ENCODE data around the gene RPS29.

Gene RPS29

DNA sequence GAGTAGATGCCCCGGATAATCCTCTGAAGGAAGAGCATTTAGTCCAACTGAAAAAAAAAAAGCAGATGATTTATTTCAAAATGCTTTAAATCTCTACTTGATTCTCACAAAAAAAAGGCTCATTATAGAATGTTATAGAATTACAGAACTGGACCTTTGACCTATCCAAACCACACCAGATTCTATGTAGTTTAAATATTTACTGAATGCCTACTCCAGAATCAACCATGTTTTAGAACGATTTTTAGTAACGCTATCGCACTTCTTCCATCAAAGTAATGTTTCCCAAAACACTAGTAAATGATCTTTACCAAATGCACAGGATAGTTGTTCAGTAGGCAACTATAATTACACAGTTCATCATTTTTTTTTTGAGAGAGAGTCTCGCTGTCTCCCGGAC is 2.6 kb downstream of the RPS29 start:
- Histone ChIP-seq H3K4me1 (ENCODE audit: insufficient read depth, low read length) (peaks cover 16% of the 10 kb centered on the region; the same call in 1 of the 2 replicates), H3K9ac (ENCODE audit: low read depth, low read length) (peak overlapping the region; percentile 98), H3K9me3 (ENCODE audit: control insufficient read depth, insufficient read depth, low read length) (no peaks in the 10 kb centered on the region), H3K36me3 (ENCODE audit: insufficient read depth, low read length) (peaks cover 23% of the 10 kb centered on the region)

DNA sequence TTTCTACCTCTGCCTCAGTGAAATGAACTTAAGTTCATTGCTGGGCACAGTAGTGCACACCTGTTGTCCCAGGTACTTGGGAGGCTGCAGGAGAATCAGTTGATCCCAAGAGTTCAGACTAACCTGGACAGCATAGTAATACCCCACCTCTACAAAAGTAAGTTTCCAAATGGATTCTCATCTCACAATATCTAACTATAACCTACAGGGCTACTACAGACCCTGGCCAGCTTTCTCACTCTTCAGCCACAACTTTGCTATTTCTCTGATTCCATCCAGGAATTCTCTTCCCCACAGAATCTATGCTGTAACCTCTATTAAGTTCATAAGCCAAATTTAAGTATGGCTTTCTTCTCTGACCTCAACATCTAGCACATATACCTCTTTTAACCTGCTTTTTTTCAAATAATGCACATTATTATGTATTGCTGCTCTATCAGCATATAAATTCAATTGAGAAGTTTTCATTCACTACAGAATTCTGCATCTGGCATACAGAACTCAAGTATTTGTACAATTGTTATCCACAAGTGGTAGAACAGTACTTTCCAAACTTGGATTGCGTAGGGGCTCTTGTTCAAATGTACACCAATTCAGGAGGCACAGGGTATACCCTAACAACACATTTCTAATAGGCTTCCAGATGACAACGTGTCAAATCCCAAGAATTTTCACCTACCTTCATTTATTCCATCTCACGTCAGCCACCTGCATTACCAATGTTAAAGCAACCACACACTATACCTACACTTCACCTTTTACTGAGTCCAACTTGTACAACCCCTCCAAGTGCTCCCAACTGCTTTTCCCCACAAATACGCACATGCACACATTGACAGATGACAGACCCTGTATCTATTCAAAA is 3.8 kb downstream of the RPS29 start:
- peaks cover 28% of the 10 kb centered on the region for H3K36me3 ChIP-seq (ENCODE audit: insufficient read depth, low read length)
- H3K9me3 ChIP-seq (ENCODE audit: control insufficient read depth, insufficient read depth, low read length) = no peaks in the 10 kb centered on the region
- no peak overlapping the region for H3K9ac ChIP-seq (ENCODE audit: low read depth, low read length)
- H3K4me1 ChIP-seq (ENCODE audit: insufficient read depth, low read length) = peaks cover 16% of the 10 kb centered on the region; the same call in 1 of the 2 replicates

DNA sequence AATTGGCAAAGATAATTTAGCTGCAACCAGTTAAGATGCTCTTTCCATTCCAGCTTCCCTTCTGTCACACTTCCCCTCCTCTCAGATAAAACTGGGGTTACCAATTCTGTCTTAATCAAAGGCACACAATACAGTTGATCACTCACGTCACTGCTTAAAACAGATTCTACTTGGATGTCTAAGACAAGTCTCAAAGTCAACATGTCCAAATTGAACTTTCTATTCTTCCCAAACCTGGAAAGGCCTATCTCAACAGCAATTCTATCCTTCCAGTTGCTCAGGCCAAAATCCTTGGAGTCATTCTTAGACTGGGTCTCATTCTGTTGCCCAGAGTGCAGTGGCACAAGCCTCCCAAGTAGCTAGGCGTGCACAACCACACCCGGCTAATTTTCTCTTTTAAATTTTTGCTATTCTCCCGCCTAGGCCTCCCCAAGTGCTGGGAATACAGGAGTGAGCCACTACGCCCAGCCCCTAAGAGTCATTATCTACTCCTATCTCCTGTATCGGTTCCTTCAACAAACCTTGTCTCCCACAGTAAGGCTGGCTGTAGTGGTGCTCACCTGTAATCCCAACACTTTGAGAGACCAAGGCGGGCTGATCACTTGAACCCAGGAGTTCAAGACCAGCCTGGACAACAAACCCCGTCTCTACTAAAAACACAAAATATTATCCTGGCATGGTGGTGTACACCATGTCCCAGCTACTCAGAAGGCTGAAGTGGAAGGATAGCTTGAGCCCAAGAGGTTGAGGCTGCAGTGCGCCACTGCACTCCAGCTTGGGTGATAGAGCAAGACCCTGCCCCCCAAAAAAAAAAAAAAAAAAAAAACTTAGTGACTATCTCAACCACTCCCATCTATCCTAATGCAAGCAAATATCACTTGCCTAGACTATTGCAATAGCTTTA is 4.7 kb downstream of the RPS29 start:
- no peaks in the 10 kb centered on the region for H3K9me3 ChIP-seq (ENCODE audit: control insufficient read depth, insufficient read depth, low read length)
- H3K4me1 ChIP-seq (ENCODE audit: insufficient read depth, low read length) = peaks cover 16% of the 10 kb centered on the region; the same call in 1 of the 2 replicates
- no peak overlapping the region for H3K9ac ChIP-seq (ENCODE audit: low read depth, low read length)
- H3K36me3 ChIP-seq (ENCODE audit: insufficient read depth, low read length) = peaks cover 33% of the 10 kb centered on the region

DNA sequence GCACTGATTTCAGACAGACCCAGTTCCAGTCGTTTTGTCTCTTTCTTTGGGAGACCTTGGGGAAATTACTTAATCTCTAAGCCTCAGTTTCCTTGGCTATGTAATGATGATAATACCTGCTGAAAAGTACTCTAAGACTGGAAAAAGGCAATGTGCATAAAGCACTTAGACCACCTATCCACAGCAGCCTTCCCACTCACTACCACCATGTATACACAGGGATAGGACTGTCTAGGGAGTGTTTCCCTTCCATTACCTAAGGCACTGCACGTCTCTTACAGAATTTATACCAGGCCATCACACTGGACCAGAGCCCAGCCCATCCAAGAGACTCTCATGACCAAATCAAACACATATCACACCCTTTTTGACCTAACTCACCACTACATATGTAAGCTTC is 6.3 kb downstream of the RPS29 start:
- H3K9me3 ChIP-seq (ENCODE audit: control insufficient read depth, insufficient read depth, low read length) = no peaks in the 10 kb centered on the region
- H3K4me1 ChIP-seq (ENCODE audit: insufficient read depth, low read length) = peaks cover 16% of the 10 kb centered on the region; the same call in 1 of the 2 replicates
- H3K36me3 ChIP-seq (ENCODE audit: insufficient read depth, low read length) = peaks cover 37% of the 10 kb centered on the region

DNA sequence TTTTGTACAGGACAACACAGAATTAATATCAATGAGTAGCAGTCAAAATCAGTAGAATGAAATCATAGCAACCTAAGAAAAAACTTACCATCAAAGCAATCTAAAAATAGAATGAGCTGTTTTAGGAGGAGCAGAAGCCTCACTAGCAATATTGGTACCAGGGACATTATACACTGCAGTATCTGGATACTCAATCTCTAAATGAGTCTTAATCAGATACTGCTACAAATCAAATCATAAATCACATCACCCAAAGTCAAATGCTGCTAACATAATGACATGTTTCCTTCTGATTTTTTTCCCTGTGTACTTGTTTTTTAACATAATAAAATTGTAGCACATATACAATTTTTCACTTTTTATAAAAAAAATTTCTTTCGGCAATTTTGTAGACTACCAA is 8.0 kb downstream of the RPS29 start:
- no peaks in the 10 kb centered on the region for H3K9me3 ChIP-seq (ENCODE audit: control insufficient read depth, insufficient read depth, low read length)
- no peak overlapping the region for H3K9ac ChIP-seq (ENCODE audit: low read depth, low read length)
- peaks cover 28% of the 10 kb centered on the region for H3K36me3 ChIP-seq (ENCODE audit: insufficient read depth, low read length)
- peaks cover 6% of the 10 kb centered on the region; the same call in 1 of the 2 replicates for H3K4me1 ChIP-seq (ENCODE audit: insufficient read depth, low read length)

More for the DNA sequence above, 6.3 kb downstream of the RPS29 start:
- no peak overlapping the region for H3K9ac ChIP-seq (ENCODE audit: low read depth, low read length)

DNA sequence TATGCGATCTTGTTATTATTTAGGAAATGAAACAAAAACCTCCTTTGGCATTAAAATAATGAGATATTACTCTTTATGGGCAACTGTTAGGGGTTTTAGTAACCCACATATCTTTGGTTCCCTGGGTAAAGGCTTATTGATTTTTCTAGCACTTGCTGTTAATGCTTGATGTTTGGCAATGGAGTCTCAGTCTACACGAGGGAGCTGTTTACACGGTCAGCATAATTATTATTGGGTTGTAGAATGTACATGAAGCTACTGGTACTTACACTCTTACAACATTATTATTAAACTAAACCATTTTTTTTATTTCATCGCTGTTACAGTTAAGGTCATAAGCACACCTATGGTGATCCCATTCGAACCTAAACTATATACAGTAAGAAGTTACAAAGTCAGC is 12.1 kb downstream of the RPS29 start:
- Histone ChIP-seq H3K9ac (ENCODE audit: low read depth, low read length) (no peak overlapping the region), H3K4me1 (ENCODE audit: insufficient read depth, low read length) (no peaks in the 10 kb centered on the region), H3K9me3 (ENCODE audit: control insufficient read depth, insufficient read depth, low read length) (no peaks in the 10 kb centered on the region), H3K36me3 (ENCODE audit: insufficient read depth, low read length) (peaks cover 24% of the 10 kb centered on the region)

DNA sequence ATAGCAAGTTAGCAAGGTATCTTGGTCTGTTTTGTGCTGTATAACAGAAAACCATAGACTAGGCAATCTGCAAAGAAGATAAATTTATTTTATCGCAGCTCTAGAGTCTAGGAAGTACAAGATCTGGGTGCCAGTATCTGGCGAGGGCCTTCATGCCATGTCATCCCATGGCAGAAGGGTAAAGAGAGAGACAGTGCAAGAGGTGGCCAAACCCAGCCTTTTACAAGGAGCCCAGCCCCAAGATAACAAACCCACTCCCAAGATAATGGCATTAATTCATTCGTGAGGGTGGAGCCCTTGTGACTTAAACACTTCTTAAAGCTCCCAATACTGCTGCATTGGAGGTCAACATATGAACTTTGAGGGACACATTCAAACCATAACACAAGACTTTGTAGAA is 16.9 kb downstream of the RPS29 start:
- no peaks in the 10 kb centered on the region for H3K4me1 ChIP-seq (ENCODE audit: insufficient read depth, low read length)
- H3K36me3 ChIP-seq (ENCODE audit: insufficient read depth, low read length) = peaks cover 4% of the 10 kb centered on the region
- H3K9me3 ChIP-seq (ENCODE audit: control insufficient read depth, insufficient read depth, low read length) = no peaks in the 10 kb centered on the region
- no peak overlapping the region for H3K9ac ChIP-seq (ENCODE audit: low read depth, low read length)

DNA sequence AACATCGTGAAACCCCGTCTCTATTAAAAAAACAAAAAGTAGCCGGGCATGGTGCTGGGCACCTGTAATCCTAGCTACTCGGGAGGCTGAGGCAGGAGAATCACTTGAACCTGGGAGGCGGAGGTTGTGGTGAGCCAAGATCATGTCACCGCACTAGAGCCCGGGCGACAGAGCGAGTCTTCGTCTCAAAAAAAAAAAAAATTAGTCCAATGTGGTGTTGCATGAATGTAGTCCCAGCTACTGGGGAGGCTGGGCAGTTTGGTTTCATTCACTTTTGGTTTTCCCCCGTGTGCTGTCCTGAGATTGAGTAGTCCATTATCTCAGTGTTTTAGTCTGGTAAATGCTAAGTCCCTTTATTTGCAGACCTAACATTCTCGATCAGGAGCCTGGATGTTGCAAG is 19.5 kb downstream of the RPS29 start:
- no peaks in the 10 kb centered on the region for H3K9me3 ChIP-seq (ENCODE audit: control insufficient read depth, insufficient read depth, low read length)
- peaks cover 3% of the 10 kb centered on the region; the same call in 1 of the 2 replicates for H3K36me3 ChIP-seq (ENCODE audit: insufficient read depth, low read length)
- no peak overlapping the region for H3K9ac ChIP-seq (ENCODE audit: low read depth, low read length)
- H3K4me1 ChIP-seq (ENCODE audit: insufficient read depth, low read length) = no peaks in the 10 kb centered on the region

DNA sequence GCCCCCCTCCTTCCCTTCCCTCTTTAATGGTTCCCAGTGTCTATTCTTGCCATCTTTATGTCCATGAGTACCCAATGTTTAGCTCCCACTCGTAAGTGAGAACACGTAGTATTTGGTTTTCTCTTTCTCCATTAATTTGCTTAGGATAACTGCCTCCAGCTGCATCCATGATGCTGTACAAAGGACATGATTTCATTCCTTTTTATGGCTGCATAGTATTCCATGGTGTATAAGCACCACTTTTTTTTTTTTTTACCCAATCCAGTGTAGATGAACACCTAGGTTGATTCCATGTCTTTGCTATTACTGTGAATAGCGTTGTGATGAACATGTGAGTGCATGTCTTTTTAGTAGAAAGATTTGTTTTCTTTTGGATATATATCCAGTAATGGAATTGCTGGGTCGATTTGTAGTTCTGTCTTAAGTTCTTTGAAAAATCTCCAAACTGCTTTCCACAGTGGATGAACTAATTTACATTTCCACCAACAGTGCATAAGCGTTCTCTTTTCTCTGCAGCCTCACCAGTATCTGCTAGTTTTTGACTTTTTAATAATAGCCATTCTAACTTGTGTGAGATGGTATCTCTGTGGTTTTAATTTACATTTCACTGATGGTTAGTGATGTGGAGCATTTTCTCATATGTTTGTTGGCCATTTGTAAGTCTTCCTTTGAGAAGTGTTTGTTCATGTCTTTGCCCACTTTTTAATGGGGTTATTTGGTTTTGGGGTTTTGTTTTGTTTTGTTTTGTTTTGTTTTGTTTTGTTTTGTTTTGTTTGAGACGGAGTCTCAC is 26.0 kb downstream of the RPS29 start:
- no peaks in the 10 kb centered on the region for H3K9me3 ChIP-seq (ENCODE audit: control insufficient read depth, insufficient read depth, low read length)
- no peaks in the 10 kb centered on the region for H3K36me3 ChIP-seq (ENCODE audit: insufficient read depth, low read length)
- H3K4me1 ChIP-seq (ENCODE audit: insufficient read depth, low read length) = no peaks in the 10 kb centered on the region
- no peak overlapping the region for H3K9ac ChIP-seq (ENCODE audit: low read depth, low read length)

DNA sequence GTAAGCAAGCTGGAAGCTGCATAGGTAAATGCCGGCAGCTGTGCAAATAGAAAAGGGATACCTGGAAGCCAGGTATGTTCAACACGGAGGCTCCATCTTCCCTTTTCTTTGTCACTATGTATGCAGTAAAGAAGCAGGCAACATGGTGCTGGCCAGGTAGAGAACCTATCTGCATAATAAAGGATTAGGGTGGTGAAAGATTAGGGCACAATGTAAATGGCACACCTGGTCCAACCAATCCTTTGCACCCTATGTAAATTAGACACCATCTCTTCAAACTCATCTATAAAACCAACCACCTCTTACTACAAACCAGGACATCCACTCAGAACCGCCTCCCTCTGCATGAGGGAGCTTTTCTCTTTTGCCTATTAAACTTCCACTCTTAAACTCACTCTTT is 32.3 kb downstream of the RPS29 start:
- H3K9me3 ChIP-seq (ENCODE audit: control insufficient read depth, insufficient read depth, low read length) = no peaks in the 10 kb centered on the region
- H3K9ac ChIP-seq (ENCODE audit: low read depth, low read length) = no peak overlapping the region
- peaks cover 13% of the 10 kb centered on the region for H3K4me1 ChIP-seq (ENCODE audit: insufficient read depth, low read length)
- H3K36me3 ChIP-seq (ENCODE audit: insufficient read depth, low read length) = no peaks in the 10 kb centered on the region

DNA sequence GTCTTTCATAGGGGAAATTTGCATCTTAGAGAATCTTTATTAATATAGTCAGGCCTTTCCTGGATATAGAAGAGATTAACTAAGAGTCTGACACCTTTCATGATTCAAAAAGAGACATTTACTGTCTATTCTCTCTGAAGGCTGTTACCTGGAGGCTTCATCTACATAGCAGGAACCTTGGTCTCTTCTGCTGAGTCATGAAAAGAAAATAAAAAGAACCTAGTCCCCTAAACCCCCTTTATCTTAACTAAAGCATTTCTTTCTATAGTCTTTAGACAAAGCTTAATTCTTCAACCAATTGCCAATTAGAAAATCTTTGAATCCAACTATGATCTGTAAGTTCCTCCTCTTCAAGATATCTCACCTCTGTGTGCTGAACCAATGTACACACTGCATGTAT is 33.1 kb downstream of the RPS29 start:
- H3K4me1 ChIP-seq (ENCODE audit: insufficient read depth, low read length) = peaks cover 13% of the 10 kb centered on the region
- H3K9me3 ChIP-seq (ENCODE audit: control insufficient read depth, insufficient read depth, low read length) = peaks cover 3% of the 10 kb centered on the region; the same call in 1 of the 2 replicates
- H3K36me3 ChIP-seq (ENCODE audit: insufficient read depth, low read length) = no peaks in the 10 kb centered on the region
- no peak overlapping the region for H3K9ac ChIP-seq (ENCODE audit: low read depth, low read length)

DNA sequence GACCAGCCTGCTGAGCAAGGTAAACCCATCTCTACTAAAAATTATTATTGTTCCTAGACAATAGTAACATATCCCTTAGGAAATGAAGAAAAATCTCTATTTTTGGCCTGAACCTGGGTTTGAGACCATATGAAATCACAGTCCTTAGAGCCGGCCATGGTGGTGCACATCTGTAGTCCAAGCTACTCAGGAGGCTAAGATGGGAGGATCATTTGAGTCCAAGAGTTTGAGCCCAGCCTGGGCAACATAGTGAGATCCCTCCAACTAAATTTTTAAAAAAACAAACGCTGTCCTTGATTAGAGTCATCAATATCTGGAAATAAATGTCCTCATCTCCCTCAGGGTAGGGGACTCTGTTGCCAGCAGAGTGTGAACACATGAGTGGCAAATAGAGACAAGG is 34.6 kb downstream of the RPS29 start:
- peaks cover 3% of the 10 kb centered on the region; the same call in 1 of the 2 replicates for H3K9me3 ChIP-seq (ENCODE audit: control insufficient read depth, insufficient read depth, low read length)
- H3K36me3 ChIP-seq (ENCODE audit: insufficient read depth, low read length) = no peaks in the 10 kb centered on the region
- H3K9ac ChIP-seq (ENCODE audit: low read depth, low read length) = no peak overlapping the region
- H3K4me1 ChIP-seq (ENCODE audit: insufficient read depth, low read length) = peaks cover 13% of the 10 kb centered on the region

DNA sequence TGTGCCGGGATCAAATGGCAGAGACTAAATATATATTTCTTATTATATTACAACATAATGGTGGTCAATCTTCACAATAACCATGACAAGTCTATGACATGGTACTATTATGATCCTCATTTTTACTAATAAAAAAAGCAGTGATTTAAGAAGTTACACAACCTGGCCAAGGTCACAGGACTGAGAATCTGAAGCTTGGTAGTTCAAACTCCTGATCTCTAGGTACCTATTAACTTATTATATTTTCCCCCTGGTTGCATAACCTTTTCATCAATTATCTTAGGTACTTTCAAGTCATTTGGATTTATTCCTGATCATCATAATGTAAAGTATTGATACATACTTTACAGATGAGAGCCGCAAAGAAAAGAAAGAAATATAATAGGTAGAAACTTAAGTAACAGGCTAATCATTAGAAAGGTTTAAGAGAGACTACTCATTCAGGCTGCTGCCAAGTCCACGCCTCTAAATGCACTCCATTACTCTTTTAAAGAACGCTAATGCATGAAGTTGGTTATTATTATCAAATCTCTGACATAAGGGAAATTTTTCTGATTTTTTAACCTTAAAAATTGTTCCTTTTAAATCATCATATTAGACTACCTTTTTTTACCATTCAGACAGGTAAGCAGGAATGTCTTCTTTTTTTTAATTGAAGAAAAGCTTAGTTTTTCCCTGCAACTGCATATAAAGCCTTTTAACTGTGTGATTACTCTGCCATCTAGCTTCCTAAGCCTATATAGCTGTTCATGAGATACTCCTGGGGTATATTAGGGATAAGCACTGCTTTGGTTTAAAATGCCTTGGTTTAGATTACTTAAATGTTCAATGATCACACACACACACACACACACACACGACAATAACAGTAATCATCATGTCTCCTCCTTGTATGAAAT is 35.6 kb downstream of the RPS29 start:
- H3K9me3 ChIP-seq (ENCODE audit: control insufficient read depth, insufficient read depth, low read length) = peaks cover 3% of the 10 kb centered on the region; the same call in 1 of the 2 replicates
- H3K4me1 ChIP-seq (ENCODE audit: insufficient read depth, low read length) = peaks cover 13% of the 10 kb centered on the region
- no peak overlapping the region for H3K9ac ChIP-seq (ENCODE audit: low read depth, low read length)
- no peaks in the 10 kb centered on the region for H3K36me3 ChIP-seq (ENCODE audit: insufficient read depth, low read length)
